HG02943 (cell line): ENCODE results near the gene HBA2.
"Not testable (repeated sequence)": the region's sequence is repeated elsewhere in the genome, so short reads cannot be mapped to it uniquely, and the experiment has no call there.

ENCODE experiments used
- ATAC-seq: cut with Tn5 transposase; IDR thresholded peaks from one replicate; pipeline ENCODE4 v1.9.1; 2021; ENCODE audit warnings: mild to moderate bottlenecking, low read depth, moderate library complexity; ENCODE audit not compliant: unreplicated experiment

HBA2 gene

GRCh38 chr16:173211-173854, 657 bp downstream of the HBA2 start:
- ATAC-seq = not testable (repeated sequence)

- ATAC-seq = not testable (repeated sequence)
Observed at GRCh38 chr16:173928-174769, 1.5 kb downstream of the HBA2 start.

- no peak for ATAC-seq
Observed at GRCh38 chr16:175011-175949, 2.6 kb downstream of the HBA2 start.

- ATAC-seq = not testable (repeated sequence)
Observed at GRCh38 chr16:176006-176405, 3.3 kb downstream of the HBA2 start.

- ATAC-seq = not testable (repeated sequence)
Observed at GRCh38 chr16:176477-177382, 4.1 kb downstream of the HBA2 start, which contains the start of gene HBA1. TSS of gene HBA1 (plus strand) at chr16:176680. CDS start at chr16:176717, 37 bp downstream.

GRCh38 chr16:177394-177822, 4.7 kb downstream of the HBA2 start:
- no peak for ATAC-seq

GRCh38 chr16:177981-178667, 5.4 kb downstream of the HBA2 start:
- no peak for ATAC-seq

- no peak for ATAC-seq
Observed at GRCh38 chr16:178668-179015, 6.0 kb downstream of the HBA2 start.

GRCh38 chr16:179211-180092, 6.8 kb downstream of the HBA2 start:
- ATAC-seq = no peak

GRCh38 chr16:180101-180675, 7.5 kb downstream of the HBA2 start, which contains the start of gene HBQ1:
TSS of gene HBQ1 (plus strand) at chr16:180459. CDS start at chr16:180487, 28 bp downstream.
- ATAC-seq = no peak

- no peak for ATAC-seq
Observed at GRCh38 chr16:180681-181564, 8.2 kb downstream of the HBA2 start.

GRCh38 chr16:181565-182021, 8.9 kb downstream of the HBA2 start:
- no peak for ATAC-seq

- no peak for ATAC-seq
Observed at GRCh38 chr16:183005-183404, 10.3 kb downstream of the HBA2 start.

- ATAC-seq = no peak
Observed at GRCh38 chr16:185213-185612, 12.5 kb downstream of the HBA2 start.

- ATAC-seq = no peak
Observed at GRCh38 chr16:185691-186090, 13.0 kb downstream of the HBA2 start.

- no peak for ATAC-seq
Observed at GRCh38 chr16:187330-187729, 14.7 kb downstream of the HBA2 start.

- ATAC-seq = no peak
Observed at GRCh38 chr16:188674-189073, 16.0 kb downstream of the HBA2 start.
